GM13976 (cell line): ENCODE data around the gene PGA3.
"Not testable (repeated sequence)": the region's sequence is repeated elsewhere in the genome, so short reads cannot be mapped to it uniquely, and the experiment has no call there.

Experiments used
- DNase-seq: peaks from one replicate; pipeline ENCODE4 v3.0.0; 2012; ENCODE audit warnings: low spot score
- CTCF ChIP-seq: IDR thresholded peaks from 2 replicates; pipeline ENCODE4 v1.5.1; 2012; ENCODE audit warnings: borderline replicate concordance, mild to moderate bottlenecking; ENCODE audit not compliant: insufficient read depth; ENCODE audit errors: extremely low read depth, missing control alignments, control extremely low read depth
- in situ Hi-C: fragments of 300-500 bp; cut with MboI; formaldehyde crosslinking; loops from one replicate; pipeline ENCODE4 v1.12.0; 2022; ENCODE audit warnings: low sequenced_read_pairs, mixed read lengths, inconsistent platforms; ENCODE audit not compliant: unreplicated experiment

PGA3 gene

GRCh38 chr11:61201476-61201875, 1.8 kb upstream of the PGA3 start:
- no peak for TF ChIP-seq CTCF
- in situ Hi-C loops = no loop called here
- no peak for DNase-seq

- DNase-seq, in situ Hi-C loops: not testable (repeated sequence)
These were observed 558 bp downstream of the PGA3 start for GRCh38 chr11:61203873-61204272.

GRCh38 chr11:61204502-61205059, 1.3 kb downstream of the PGA3 start:
- in situ Hi-C loops, DNase-seq: not testable (repeated sequence)

GRCh38 chr11:61207636-61208310, 4.5 kb downstream of the PGA3 start:
- in situ Hi-C loops, DNase-seq: not testable (repeated sequence)

- DNase-seq, in situ Hi-C loops: not testable (repeated sequence)
These were observed 7.3 kb downstream of the PGA3 start for GRCh38 chr11:61210629-61211028.

- in situ Hi-C loops, DNase-seq: not testable (repeated sequence)
These were observed 8.1 kb downstream of the PGA3 start for GRCh38 chr11:61211327-61211952.

GRCh38 chr11:61212202-61212601, 8.9 kb downstream of the PGA3 start:
- DNase-seq, in situ Hi-C loops: not testable (repeated sequence)

- DNase-seq, in situ Hi-C loops: not testable (repeated sequence)
These were observed 10.5 kb downstream of the PGA3 start for GRCh38 chr11:61213711-61214324.

- in situ Hi-C loops, DNase-seq: not testable (repeated sequence)
These were observed 15.0 kb downstream of the PGA3 start for GRCh38 chr11:61218306-61218705.

- in situ Hi-C loops = not testable (repeated sequence)
These were observed 15.7 kb downstream of the PGA3 start for GRCh38 chr11:61219016-61219415.

GRCh38 chr11:61222047-61222446, 18.7 kb downstream of the PGA3 start, which contains the start of gene PGA4:
Gene PGA4, plus strand, starts transcription at chr11:61222347. Its CDS starts 54 bp downstream, at chr11:61222401.
- in situ Hi-C loops = not testable (repeated sequence)

More at GRCh38 chr11:61219016-61219415, 15.7 kb downstream of the PGA3 start:
- DNase-seq = not testable (repeated sequence)

GRCh38 chr11:61222692-61223091, 19.4 kb downstream of the PGA3 start:
- in situ Hi-C loops, DNase-seq: not testable (repeated sequence)

More at GRCh38 chr11:61222047-61222446, 18.7 kb downstream of the PGA3 start, which contains the start of gene PGA4:
- not testable (repeated sequence) for DNase-seq

- in situ Hi-C loops, DNase-seq: not testable (repeated sequence)
These were observed 23.3 kb downstream of the PGA3 start for GRCh38 chr11:61226457-61227137.

GRCh38 chr11:61229458-61229857, 26.1 kb downstream of the PGA3 start:
- DNase-seq, in situ Hi-C loops: not testable (repeated sequence)

- DNase-seq, in situ Hi-C loops: not testable (repeated sequence)
These were observed 27.7 kb downstream of the PGA3 start for GRCh38 chr11:61231033-61231432.

GRCh38 chr11:61231585-61231984, 28.3 kb downstream of the PGA3 start:
- in situ Hi-C loops = not testable (repeated sequence)

More at GRCh38 chr11:61231585-61231984, 28.3 kb downstream of the PGA3 start:
- not testable (repeated sequence) for DNase-seq
